H1 (cell line): ENCODE results near the gene KBTBD2. TPM values are rescaled to one million over a fixed set of nuclear protein-coding genes. Genes with fewer than 3 reads are reported as not detected.

Experiments used
- CTCF ChIA-PET: fragments of 300-600 bp; sonication (Branson Sonifier 250); formaldehyde crosslinking; loops from one replicate; lab custom pipeline; 2021; ENCODE audit not compliant: partially characterized antibody; lab: Charles Lee
- POLR2A ChIA-PET: fragments of 300-600 bp; sonication (Branson Sonifier 250); formaldehyde crosslinking; loops from one replicate; lab custom pipeline; 2021; ENCODE audit warnings: inconsistent platforms; ENCODE audit not compliant: partially characterized antibody; lab: Charles Lee
- DNase-seq, 2 experiments: peaks; one replicate each; pipeline versions ENCODE4 v3.0.0 to v3.0.0-alpha.2; 2010 to 2022; ENCODE audit warnings: low spot score in 2 of 2, low read depth in 1 of 2, mixed read lengths in 1 of 2
- FAIRE-seq: peaks from 2 replicates; lab custom pipeline; 2011; peaks lifted over from hg19 to GRCh38; lab: Jason Lieb, UNC
- H2AFZ ChIP-seq: 2 replicates; pipeline ENCODE4 v1.8.1; 2012; ENCODE audit warnings: low read length, inconsistent platforms
- H2AK5ac ChIP-seq: 2 replicates; pipeline ENCODE4 v1.6.1; 2013; ENCODE audit warnings: low read depth, low read length
- H2BK120ac ChIP-seq: replicated peaks from 2 replicates; pipeline ENCODE3; 2013; ENCODE audit warnings: low read depth, low read length, inconsistent platforms
- H2BK12ac ChIP-seq: 2 replicates; pipeline ENCODE4 v1.6.1; 2013; ENCODE audit warnings: low read depth, low read length
- H2BK15ac ChIP-seq: 2 replicates; pipeline ENCODE4 v1.6.1; 2013; ENCODE audit warnings: low read length
- H2BK20ac ChIP-seq: 2 replicates; pipeline ENCODE4 v1.6.1; 2013; ENCODE audit warnings: low read length
- H2BK5ac ChIP-seq: 2 replicates; pipeline ENCODE4 v1.6.1; 2013; ENCODE audit warnings: low read depth, low read length
- H3K14ac ChIP-seq: 2 replicates; pipeline ENCODE4 v1.6.1; 2013; ENCODE audit warnings: inconsistent platforms; ENCODE audit not compliant: insufficient read length
- H3K18ac ChIP-seq: 2 replicates; pipeline ENCODE4 v1.6.1; 2013; ENCODE audit warnings: low read length; ENCODE audit errors: extremely low read depth
- H3K23ac ChIP-seq: 2 replicates; pipeline ENCODE4 v1.6.1; 2013; ENCODE audit warnings: inconsistent platforms; ENCODE audit not compliant: insufficient read length
- H3K23me2 ChIP-seq: 2 replicates; pipeline ENCODE4 v1.6.1; 2013; ENCODE audit warnings: low read depth, low read length
- H3K27ac ChIP-seq: 2 replicates; pipeline ENCODE4 v1.6.1; 2011; ENCODE audit warnings: low read depth, low read length, inconsistent platforms
- H3K27me3 ChIP-seq, 4 experiments: replicated peaks in 1 of 4; 1 replicate in 1 of 4; 2 replicates in 3 of 4; pipeline versions ENCODE4 v1.6.1 to v1.8.1; 2011 to 2013; ENCODE audit warnings: low read length in 3 of 4, mild to moderate bottlenecking in 3 of 4, inconsistent platforms in 2 of 4, mixed read lengths in 2 of 4, moderate library complexity in 1 of 4; ENCODE audit not compliant: control insufficient read depth in 3 of 4, insufficient read depth in 3 of 4; ENCODE audit errors: extremely low read depth in 1 of 4
- H3K36me3 ChIP-seq, 4 experiments: 2 replicates each; pipeline versions ENCODE4 v1.6.1 to v1.8.1; 2011 to 2013; ENCODE audit warnings: mild to moderate bottlenecking in 4 of 4, low read length in 3 of 4, moderate library complexity in 2 of 4, control low read depth in 1 of 4, inconsistent platforms in 1 of 4; ENCODE audit not compliant: insufficient read depth in 4 of 4, control insufficient read depth in 2 of 4
- H3K4ac ChIP-seq: replicated peaks from 2 replicates; pipeline ENCODE3; 2013; ENCODE audit warnings: low read length, low read depth, mixed read lengths, inconsistent platforms; ENCODE audit not compliant: insufficient read length
- H3K4me1 ChIP-seq, 4 experiments: replicated peaks in 1 of 4; 1 replicate in 1 of 4; 2 replicates in 3 of 4; pipeline versions ENCODE4 v1.6.1 to v1.8.1; 2011 to 2013; ENCODE audit warnings: low read length in 3 of 4, inconsistent platforms in 2 of 4, mixed read lengths in 1 of 4; ENCODE audit not compliant: insufficient read depth in 4 of 4, control insufficient read depth in 3 of 4
- H3K4me2 ChIP-seq, 2 experiments: 2 replicates each; pipeline versions ENCODE4 v1.6.1 to v1.8.1; 2011 to 2013; ENCODE audit warnings: low read depth in 2 of 2, low read length in 2 of 2, control low read depth in 1 of 2, inconsistent platforms in 1 of 2, mild to moderate bottlenecking in 1 of 2; ENCODE audit not compliant: insufficient read depth in 1 of 2
- H3K4me3 ChIP-seq, 4 experiments: fragments of 200-600, 300-600 bp in 1 of 4; sonication (generic), shearing (Covaris generic), sonication (Bioruptor Twin) in 1 of 4; 2 replicates each; pipeline versions ENCODE4 v1.5.1 to v1.8.1; 2011 to 2016; ENCODE audit warnings: low read length in 4 of 4, low read depth in 3 of 4, control low read depth in 2 of 4, inconsistent platforms in 2 of 4, mild to moderate bottlenecking in 2 of 4, mixed read lengths in 1 of 4, moderate library complexity in 1 of 4; ENCODE audit not compliant: insufficient read depth in 2 of 4; ENCODE audit errors: extremely low read depth in 1 of 4
- H3K56ac ChIP-seq: replicated peaks from 2 replicates; pipeline ENCODE3; 2013; ENCODE audit warnings: low read depth, mild to moderate bottlenecking, mixed read lengths, low read length, inconsistent platforms; ENCODE audit not compliant: insufficient read length
- H3K79me1 ChIP-seq: 2 replicates; pipeline ENCODE4 v1.6.1; 2013; ENCODE audit warnings: low read depth, low read length, control low read depth
- H3K79me2 ChIP-seq, 2 experiments: 2 replicates each; pipeline versions ENCODE4 v1.6.1 to v1.8.1; 2012 to 2013; ENCODE audit warnings: low read length in 2 of 2, mild to moderate bottlenecking in 2 of 2, inconsistent platforms in 1 of 2; ENCODE audit not compliant: insufficient read depth in 2 of 2, control insufficient read depth in 1 of 2
- H3K9ac ChIP-seq, 4 experiments: replicated peaks in 1 of 4; 1 replicate in 1 of 4; 2 replicates in 3 of 4; pipeline versions ENCODE4 v1.6.1 to v1.8.1; 2011 to 2013; ENCODE audit warnings: low read depth in 3 of 4, low read length in 3 of 4, control low read depth in 2 of 4, mild to moderate bottlenecking in 2 of 4, moderate library complexity in 2 of 4, inconsistent platforms in 1 of 4; ENCODE audit errors: extremely low read depth in 1 of 4
- H3K9me3 ChIP-seq, 2 experiments: 2 replicates each; pipeline versions ENCODE4 v1.6.1 to v1.8.1; 2012 to 2013; ENCODE audit warnings: mild to moderate bottlenecking in 2 of 2, moderate library complexity in 2 of 2, control low read depth in 1 of 2, inconsistent platforms in 1 of 2, low read depth in 1 of 2, low read length in 1 of 2, mixed read lengths in 1 of 2; ENCODE audit not compliant: insufficient read depth in 2 of 2
- H4K20me1 ChIP-seq, 2 experiments: replicated peaks in 1 of 2; 2 replicates each; pipeline versions ENCODE3 to v1.8.1; 2011 to 2013; ENCODE audit warnings: inconsistent platforms in 2 of 2, low read length in 2 of 2, mild to moderate bottlenecking in 1 of 2; ENCODE audit not compliant: insufficient read depth in 2 of 2, control insufficient read depth in 1 of 2
- H4K5ac ChIP-seq: 2 replicates; pipeline ENCODE4 v1.6.1; 2013; ENCODE audit warnings: low read length, low read depth, mixed read lengths, inconsistent platforms; ENCODE audit not compliant: insufficient read length
- H4K8ac ChIP-seq: 2 replicates; pipeline ENCODE4 v1.8.0; 2013; ENCODE audit warnings: mild to moderate bottlenecking, moderate library complexity, low read length, inconsistent platforms; ENCODE audit not compliant: insufficient read depth; ENCODE audit errors: extremely low read depth
- H4K91ac ChIP-seq: replicated peaks from 2 replicates; pipeline ENCODE3; 2013; ENCODE audit warnings: low read length, mixed read lengths, inconsistent platforms; ENCODE audit not compliant: insufficient read length
- POLR2A ChIP-seq, 2 experiments: IDR thresholded peaks; 1 replicate in 1 of 2; 2 replicates in 1 of 2; pipeline ENCODE4 v1.6.1; 2011; ENCODE audit warnings: low read depth in 2 of 2, low read length in 2 of 2, mild to moderate bottlenecking in 2 of 2; ENCODE audit errors: control extremely low read depth in 1 of 2
- RBBP5 ChIP-seq: IDR thresholded peaks from 2 replicates; pipeline ENCODE4 v1.7.1; 2012; ENCODE audit warnings: low read depth, mild to moderate bottlenecking, inconsistent platforms, low read length, moderate library complexity, borderline replicate concordance
- SIX5 ChIP-seq: IDR thresholded peaks from 2 replicates; pipeline ENCODE4 v1.6.1; 2011; ENCODE audit warnings: mild to moderate bottlenecking, low read depth, low read length
- SP4 ChIP-seq: IDR thresholded peaks from 2 replicates; pipeline ENCODE4 v1.6.1; 2012; ENCODE audit warnings: low read length, inconsistent platforms
- SUZ12 ChIP-seq: fragments of 200-600 bp; sonication (generic); IDR thresholded peaks from 2 replicates; pipeline ENCODE4 v1.6.1; 2012; ENCODE audit warnings: mild to moderate bottlenecking, inconsistent platforms, low read length, moderate library complexity, mixed read lengths
- WGBS, 2 experiments: shearing (Covaris generic) in 1 of 2; methylation state at CpG; one replicate each; pipeline versions ENCODE4 v1.1.6 to v1.1.7; 2013 to 2015; ENCODE audit warnings: low lambda C conversion rate in 2 of 2, mixed read lengths in 2 of 2, inconsistent platforms in 1 of 2, low coverage in 1 of 2, missing lambda C conversion rate in 1 of 2; ENCODE audit not compliant: insufficient replicate concordance in 2 of 2, insufficient coverage in 1 of 2, insufficient read length in 1 of 2; ENCODE audit errors: extremely low coverage in 1 of 2, missing lambda C conversion rate in 1 of 2; 5-methylcytosine and 5-hydroxymethylcytosine counted together
- polyA plus RNA-seq, 7 experiments: library from polyadenylated mRNA; depleted of rRNA in 3 of 7; stranded (reverse) in 5 of 7; unstranded in 2 of 7; fragments of >200 nt in 5 of 7; fragments of 200-250 nt in 2 of 7; gene quantifications; 1 replicate in 5 of 7; 2 replicates in 1 of 7; 4 replicates in 1 of 7; pipeline versions ENCODE4 v1.2.1 to v1.2.3, GENCODE V29; 2011 to 2013; ENCODE audit warnings: missing spikeins in 2 of 7, mixed read lengths in 2 of 7
- total RNA-seq: library from RNA; stranded (reverse); fragmentation: NEBNext Ultra II Directional; extraction: Animal tissue kit (Norgen Biotek cat#: 25700); gene quantifications from 2 replicates; pipeline ENCODE4 v1.2.1, GENCODE V29; 2021

The KBTBD2 gene
- total and polyA plus RNA-seq, 2 of the 8 experiments (the other 6 are each of a cell fraction or from before 2014, with no cell fraction given): 13.1 to 25.7 TPM

DNA sequence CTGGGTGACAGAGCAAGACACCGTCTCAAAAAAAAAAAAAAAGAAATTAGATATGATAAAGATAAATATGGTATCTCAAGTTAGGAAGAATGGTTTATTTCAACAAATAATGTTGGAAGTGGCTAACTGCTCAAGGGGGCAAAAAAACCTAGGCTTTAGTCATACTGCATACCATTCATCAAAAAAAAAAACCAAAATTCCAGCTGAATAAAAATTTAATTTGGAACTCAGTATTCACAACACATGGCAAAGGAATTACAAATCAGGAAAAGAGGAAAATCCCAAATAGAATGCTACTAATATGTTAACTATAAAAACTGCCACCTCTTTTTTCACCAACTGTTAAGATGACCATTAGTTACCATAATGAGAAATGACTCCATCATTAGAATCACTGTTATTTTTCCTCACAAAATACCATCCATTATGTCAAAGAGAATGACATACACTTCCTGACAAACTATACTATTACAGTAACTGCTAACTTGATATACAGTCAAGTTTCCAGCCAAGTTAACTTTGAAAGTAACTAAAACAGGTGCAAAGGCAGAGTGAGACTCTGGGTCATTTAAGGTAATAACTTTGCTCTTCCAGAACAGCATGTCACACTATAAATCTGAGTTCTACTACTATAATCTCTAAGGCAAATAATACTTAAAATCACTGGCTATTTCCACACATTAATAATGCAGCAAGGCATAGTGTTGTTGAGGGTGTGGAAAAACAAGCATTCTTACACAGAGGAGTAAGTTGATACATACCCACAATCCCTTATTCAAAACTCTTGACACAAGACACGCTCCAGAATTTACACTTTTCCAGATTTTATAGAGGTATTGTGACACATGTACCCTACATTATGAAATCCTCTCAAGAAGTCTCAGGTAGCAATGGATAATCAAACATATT is 10.2 kb downstream of the KBTBD2 start:
- POLR2A ChIA-PET: interaction anchor here (0.7 to 2.5 kb wide), 2 partner anchors 8 to 11 kb away, joined by 4 to 9 read pairs; partner anchors contain the start of gene KBTBD2

More for the DNA sequence above, 10.2 kb downstream of the KBTBD2 start:
- Histone ChIP-seq H3K18ac (no peak overlapping the region), H2BK20ac (no peak overlapping the region), H2AK5ac (no peak overlapping the region), H4K8ac (no peak overlapping the region), H3K79me1 (no peaks in the 10 kb centered on the region), H3K9ac (no peak overlapping the region), H2BK5ac (no peak overlapping the region), H2BK120ac (no peak overlapping the region), H3K56ac (no peak overlapping the region), H3K4me1 (no peaks in the 10 kb centered on the region), H4K5ac (no peak overlapping the region), H3K27ac (no peak overlapping the region), H3K36me3 (no peaks in the 10 kb centered on the region; a peak in 2 of 8 replicates), H3K4ac (no peak overlapping the region), H3K27me3 (no peaks in the 10 kb centered on the region), H3K14ac (no peak overlapping the region), H4K91ac (no peak overlapping the region), H3K4me2 (no peak overlapping the region), H2BK15ac (no peak overlapping the region), H3K23ac (no peak overlapping the region), H3K79me2 (peaks cover 0 to 75% of the 10 kb centered on the region in 2 experiments; a peak in 2 of 4 replicates), H3K9me3 (no peaks in the 10 kb centered on the region), H3K23me2 (no peaks in the 10 kb centered on the region), H3K4me3 (no peak overlapping the region), H4K20me1 (peaks cover 0 to 5% of the 10 kb centered on the region in 2 experiments), H2BK12ac (no peak overlapping the region), H2AFZ (no peak overlapping the region)
- CTCF ChIA-PET: no interaction called here
- no peak for DNase-seq
- 89% methylated on average over 1 of the region's 2 CpGs; no CpG with 5 or more reads in 1 of the 2 experiments for WGBS, 2 experiments
- no peak for TF ChIP-seq RBBP5
- TF ChIP-seq SIX5: no peak
- TF ChIP-seq POLR2A (IDR thresholded peaks at IDR 0.05; ENCODE audit: control extremely low read depth in 1 of 2, low read depth in 2 of 2, low read length in 2 of 2): no peak
- no peak for TF ChIP-seq SUZ12
- TF ChIP-seq SP4: no peak
- no peak for FAIRE-seq
